Smooth muscle cell (in vitro differentiated cells): ENCODE data around the gene CCDC178. TPM values are rescaled to one million over a fixed set of nuclear protein-coding genes. Genes with fewer than 3 reads are reported as not detected.

Experiments
- DNase-seq: peaks from one replicate; lab custom pipeline; 2025; ENCODE audit not compliant: unreplicated experiment; lab: John Stamatoyannopoulos, UW
- H2AFZ ChIP-seq: fragments of 200-600 bp; sonication (generic); 2 replicates; pipeline ENCODE4 v1.6.0; 2016; ENCODE audit warnings: antibody characterized with exemption, low read depth, mild to moderate bottlenecking
- H3F3A ChIP-seq: fragments of 200-600 bp; sonication (generic); 2 replicates; pipeline ENCODE4 v1.6.0; 2017; ENCODE audit warnings: antibody characterized with exemption, low read depth
- H3K27ac ChIP-seq: fragments of 200-600 bp; sonication (generic); 2 replicates; pipeline ENCODE4 v1.5.1; 2016; ENCODE audit warnings: low read depth, mild to moderate bottlenecking
- H3K27me3 ChIP-seq: fragments of 200-600 bp; sonication (generic); 2 replicates; pipeline ENCODE4 v1.6.1; 2016; ENCODE audit warnings: low read depth, mild to moderate bottlenecking
- H3K36me3 ChIP-seq: fragments of 200-600 bp; sonication (generic); 2 replicates; pipeline ENCODE4 v1.5.1; 2016; ENCODE audit warnings: low read depth
- H3K4me1 ChIP-seq: fragments of 200-600 bp; sonication (generic); 2 replicates; pipeline ENCODE4 v1.5.1; 2016; ENCODE audit warnings: low read depth
- H3K4me2 ChIP-seq: fragments of 200-600 bp; sonication (generic); 2 replicates; pipeline ENCODE4 v1.6.0; 2016; ENCODE audit warnings: mild to moderate bottlenecking
- H3K4me3 ChIP-seq: fragments of 200-600 bp; sonication (generic); 2 replicates; pipeline ENCODE4 v1.5.1; 2016; ENCODE audit warnings: mild to moderate bottlenecking
- H3K79me2 ChIP-seq: fragments of 200-600 bp; sonication (generic); 2 replicates; pipeline ENCODE4 v1.6.0; 2016; ENCODE audit warnings: low read depth, mild to moderate bottlenecking
- H3K9ac ChIP-seq: fragments of 200-600 bp; sonication (generic); 2 replicates; pipeline ENCODE4 v1.6.0; 2016; ENCODE audit warnings: low read depth
- H3K9me3 ChIP-seq: fragments of 200-600 bp; sonication (generic); replicated peaks from 2 replicates; pipeline ENCODE4 v1.5.1; 2016; ENCODE audit warnings: low read depth
- H4K20me1 ChIP-seq: fragments of 200-600 bp; sonication (generic); 2 replicates; pipeline ENCODE4 v1.6.0; 2016; ENCODE audit warnings: low read depth
- CTCF ChIP-seq: fragments of 200-600 bp; sonication (generic); IDR thresholded peaks from 2 replicates; pipeline ENCODE4 v1.5.1; 2017; ENCODE audit warnings: borderline replicate concordance, mild to moderate bottlenecking, antibody characterized with exemption; ENCODE audit not compliant: insufficient read depth, poor library complexity, severe bottlenecking
- WGBS: methylation state at CpG from one replicate; pipeline ENCODE4 v1.1.7; 2016; ENCODE audit warnings: low lambda C conversion rate; 5-methylcytosine and 5-hydroxymethylcytosine counted together
- polyA plus RNA-seq: library from polyadenylated mRNA; unstranded; fragments of >200 nt; fragmentation: Nextera tagmentation; extraction: Ambion mirVana; gene quantifications from 2 replicates; pipeline ENCODE4 v1.2.1, GENCODE V29; 2016
- total RNA-seq: library from RNA; depleted of rRNA; stranded (reverse); fragments of >200 nt; gene quantifications from 2 replicates; pipeline ENCODE4 v1.2.3, GENCODE V29; 2014

CCDC178 gene
- total and polyA plus RNA-seq, 2 experiments from 2014 or later = not detected

GRCh38 chr18:33115917-33116316 is 324.6 kb downstream of the CCDC178 start:
- H3K4me1 ChIP-seq = no peaks in the 10 kb centered on the region
- H3K27me3 ChIP-seq = no peaks in the 10 kb centered on the region
- no peaks in the 10 kb centered on the region for H4K20me1 ChIP-seq
- H3K9ac ChIP-seq = no peak overlapping the region
- H3K27ac ChIP-seq = no peak overlapping the region
- H3K4me3 ChIP-seq = peak overlapping the region; percentile 11
- H3F3A ChIP-seq = no peaks in the 10 kb centered on the region
- H2AFZ ChIP-seq = no peak overlapping the region
- no peaks in the 10 kb centered on the region for H3K36me3 ChIP-seq
- no peaks in the 10 kb centered on the region for H3K79me2 ChIP-seq
- H3K4me2 ChIP-seq = no peak overlapping the region
- 88% methylated on average over 1 of the region's 1 CpG for WGBS
- no peaks in the 10 kb centered on the region for H3K9me3 ChIP-seq
- no peak for TF ChIP-seq CTCF
- no peak for DNase-seq

- no peak overlapping the region for H3K4me2 ChIP-seq
- no peaks in the 10 kb centered on the region for H3K36me3 ChIP-seq
- no peak overlapping the region for H2AFZ ChIP-seq
- TF ChIP-seq CTCF = no peak
- no peaks in the 10 kb centered on the region for H3K79me2 ChIP-seq
- H3K27me3 ChIP-seq = no peaks in the 10 kb centered on the region
- no peak for DNase-seq
- no peaks in the 10 kb centered on the region for H3K9me3 ChIP-seq
- H3K4me1 ChIP-seq = no peaks in the 10 kb centered on the region
- no peak overlapping the region for H3K9ac ChIP-seq
- WGBS = 93% methylated on average over 7 of the region's 7 CpGs
- H3K4me3 ChIP-seq = no peak overlapping the region
- H3F3A ChIP-seq = no peaks in the 10 kb centered on the region
- H3K27ac ChIP-seq = no peak overlapping the region
- no peaks in the 10 kb centered on the region for H4K20me1 ChIP-seq
These were observed 325.0 kb downstream of the CCDC178 start for GRCh38 chr18:33115476-33115875.

GRCh38 chr18:33114749-33115148 is 325.8 kb downstream of the CCDC178 start:
- no peak overlapping the region for H2AFZ ChIP-seq
- no peak for DNase-seq
- no peak overlapping the region for H3K9ac ChIP-seq
- H3K79me2 ChIP-seq = no peaks in the 10 kb centered on the region
- no peak overlapping the region for H3K4me3 ChIP-seq
- H3K4me1 ChIP-seq = no peaks in the 10 kb centered on the region
- H4K20me1 ChIP-seq = no peaks in the 10 kb centered on the region
- no peak overlapping the region for H3K27ac ChIP-seq
- H3K9me3 ChIP-seq = no peaks in the 10 kb centered on the region
- 90% methylated on average over 1 of the region's 1 CpG for WGBS
- H3K4me2 ChIP-seq = no peak overlapping the region
- H3K27me3 ChIP-seq = no peaks in the 10 kb centered on the region
- no peaks in the 10 kb centered on the region for H3F3A ChIP-seq
- TF ChIP-seq CTCF = no peak
- H3K36me3 ChIP-seq = no peaks in the 10 kb centered on the region

GRCh38 chr18:33113416-33113815 is 327.1 kb downstream of the CCDC178 start:
- H3K36me3 ChIP-seq = no peaks in the 10 kb centered on the region
- no peak overlapping the region for H3K4me3 ChIP-seq
- DNase-seq = no peak
- no peaks in the 10 kb centered on the region for H3K27me3 ChIP-seq
- H3F3A ChIP-seq = no peaks in the 10 kb centered on the region
- no peak overlapping the region for H2AFZ ChIP-seq
- 98% methylated on average over 1 of the region's 1 CpG for WGBS
- H3K79me2 ChIP-seq = no peaks in the 10 kb centered on the region
- H3K9ac ChIP-seq = no peak overlapping the region
- no peaks in the 10 kb centered on the region for H3K9me3 ChIP-seq
- H3K4me1 ChIP-seq = no peaks in the 10 kb centered on the region
- H4K20me1 ChIP-seq = no peaks in the 10 kb centered on the region
- no peak for TF ChIP-seq CTCF
- H3K27ac ChIP-seq = no peak overlapping the region
- no peak overlapping the region for H3K4me2 ChIP-seq
